ENCODE data around the gene VPS54.
A peak's percentile ranks its signal among the peaks of the same experiment; 100 is the strongest.
"Not testable (repeated sequence)": the region's sequence is repeated elsewhere in the genome, so short reads cannot be mapped to it uniquely, and the experiment has no call there.

Gene VPS54

GRCh38 chr2:63866009-63866709, 153.1 kb downstream of the VPS54 start:
- no peak for DNase-seq

- no peak for DNase-seq
Observed at GRCh38 chr2:63865159-63865799, 153.9 kb downstream of the VPS54 start.

GRCh38 chr2:63863707-63864106, 155.5 kb downstream of the VPS54 start:
- DNase-seq = no peak

GRCh38 chr2:63862806-63863205, 156.4 kb downstream of the VPS54 start:
- no peak for DNase-seq

GRCh38 chr2:63861220-63861822, 157.9 kb downstream of the VPS54 start:
- peak; percentile 40 for DNase-seq

- no peak for DNase-seq
Observed at GRCh38 chr2:63858291-63858690, 160.9 kb downstream of the VPS54 start.

- DNase-seq = peak; percentile 28
Observed at GRCh38 chr2:63856303-63856603, 163.0 kb downstream of the VPS54 start.

- DNase-seq = no peak
Observed at GRCh38 chr2:63855418-63856302, 163.6 kb downstream of the VPS54 start.

- DNase-seq = no peak
Observed at GRCh38 chr2:63853527-63854310, 165.5 kb downstream of the VPS54 start.

- no peak for DNase-seq
Observed at GRCh38 chr2:63851691-63852311, 167.4 kb downstream of the VPS54 start.

GRCh38 chr2:63850649-63851048, 168.6 kb downstream of the VPS54 start:
- no peak for DNase-seq

- no peak for DNase-seq
Observed at GRCh38 chr2:63850204-63850571, 169.0 kb downstream of the VPS54 start.

- DNase-seq = no peak
Observed at GRCh38 chr2:63849381-63850203, 169.6 kb downstream of the VPS54 start.

- not testable (repeated sequence) for DNase-seq
Observed at GRCh38 chr2:63847571-63847970, 171.7 kb downstream of the VPS54 start.

GRCh38 chr2:63846487-63846886, 172.7 kb downstream of the VPS54 start:
- DNase-seq = no peak

- no peak for DNase-seq
Observed at GRCh38 chr2:63845866-63846265, 173.4 kb downstream of the VPS54 start.

GRCh38 chr2:63844616-63845015, 174.6 kb downstream of the VPS54 start:
- DNase-seq = no peak

- no peak for DNase-seq
Observed at GRCh38 chr2:63843791-63844190, 175.4 kb downstream of the VPS54 start.

- no peak for DNase-seq
Observed at GRCh38 chr2:63843093-63843492, 176.1 kb downstream of the VPS54 start.

- DNase-seq = no peak
Observed at GRCh38 chr2:63842149-63843061, 176.8 kb downstream of the VPS54 start.

Measured in stimulated activated CD4-positive, alpha-beta T cell treated with anti-CD3 and anti-CD28 coated beads, Interleukin-1b, Interleukin-23, amount 100 ng/mL, for 48 hours (primary cell).